Lung microvascular endothelial cell (primary cell): Measurements from ENCODE around the gene FGF14. TPM values are rescaled to one million over a fixed set of nuclear protein-coding genes. Genes with fewer than 3 reads are reported as not detected.

ENCODE experiments used
- DNase-seq, 2 donors: peaks; one replicate each; pipeline versions ENCODE4 v3.0.0 to v3.0.0-alpha.2; 2010; ENCODE audit warnings: low read depth in 2 of 2
- total RNA-seq: library from RNA; depleted of rRNA; stranded (reverse); fragments of >200 nt; gene quantifications from 2 replicates; pipeline ENCODE4 v1.2.1, GENCODE V29; 2014

Gene FGF14
- total RNA-seq, result 0.79 and 1.5 TPM in 2 replicates

DNA sequence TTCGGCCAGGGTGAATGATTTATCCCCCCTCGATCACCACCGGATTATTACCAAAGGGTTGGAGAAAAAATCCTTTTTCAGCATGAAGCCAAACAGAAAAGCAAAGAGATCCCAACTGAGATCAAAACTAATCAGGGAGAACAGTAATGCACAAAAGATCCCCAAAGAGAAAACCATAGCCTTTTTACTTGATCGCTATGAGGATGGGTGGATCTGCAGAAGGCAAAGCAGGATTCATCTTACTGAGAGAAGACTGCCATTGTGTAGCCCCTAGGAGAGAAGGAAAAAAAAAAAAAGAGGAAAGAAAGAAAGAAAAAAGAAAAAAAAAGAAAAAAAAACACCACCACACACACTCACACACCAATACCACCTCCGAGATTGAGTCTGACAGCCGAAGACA lies at the start of gene FGF14:
Gene FGF14 (minus strand): TSS at position 283 of the 400 bp plus-strand sequence.
- no peak for DNase-seq

DNA sequence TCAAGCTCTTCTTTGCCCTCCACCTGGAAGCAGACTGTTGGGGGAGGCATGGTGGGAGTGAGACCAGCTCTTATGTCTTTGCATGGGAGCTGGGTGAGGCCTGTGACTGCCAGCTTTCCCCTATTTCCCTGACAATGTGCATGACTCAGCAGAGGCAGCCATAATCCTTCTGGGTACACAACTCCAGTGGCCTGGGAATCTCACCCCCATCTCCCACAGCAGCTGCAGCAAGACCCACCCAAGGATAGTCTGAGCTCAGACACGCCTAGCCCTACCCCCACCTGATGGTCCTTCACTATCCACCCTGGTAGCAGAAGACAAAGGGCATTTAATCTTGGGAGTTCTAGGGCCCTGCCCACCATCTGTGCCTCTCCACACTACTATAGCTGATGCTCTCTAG lies 41.4 kb upstream of the FGF14 start:
- no peak for DNase-seq

DNA sequence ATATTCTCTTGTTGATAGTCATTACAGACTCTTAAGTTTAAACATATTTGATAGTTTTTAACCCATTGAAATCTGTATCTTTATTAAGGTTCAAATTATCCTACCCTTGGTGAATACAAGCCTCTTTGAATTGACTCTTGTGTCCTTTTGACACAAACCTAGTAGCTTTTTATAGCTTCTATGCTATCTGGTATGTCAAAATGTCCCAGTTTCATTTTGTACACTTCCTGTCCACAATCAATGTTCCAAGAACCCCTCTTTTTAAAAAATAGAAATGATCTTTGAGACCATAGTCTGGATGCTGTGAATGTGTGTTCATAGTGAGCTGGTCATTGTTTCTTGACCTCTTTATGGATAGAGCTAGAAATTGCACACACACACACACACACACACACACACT lies 39.2 kb upstream of the FGF14 start:
- DNase-seq, result no peak

DNA sequence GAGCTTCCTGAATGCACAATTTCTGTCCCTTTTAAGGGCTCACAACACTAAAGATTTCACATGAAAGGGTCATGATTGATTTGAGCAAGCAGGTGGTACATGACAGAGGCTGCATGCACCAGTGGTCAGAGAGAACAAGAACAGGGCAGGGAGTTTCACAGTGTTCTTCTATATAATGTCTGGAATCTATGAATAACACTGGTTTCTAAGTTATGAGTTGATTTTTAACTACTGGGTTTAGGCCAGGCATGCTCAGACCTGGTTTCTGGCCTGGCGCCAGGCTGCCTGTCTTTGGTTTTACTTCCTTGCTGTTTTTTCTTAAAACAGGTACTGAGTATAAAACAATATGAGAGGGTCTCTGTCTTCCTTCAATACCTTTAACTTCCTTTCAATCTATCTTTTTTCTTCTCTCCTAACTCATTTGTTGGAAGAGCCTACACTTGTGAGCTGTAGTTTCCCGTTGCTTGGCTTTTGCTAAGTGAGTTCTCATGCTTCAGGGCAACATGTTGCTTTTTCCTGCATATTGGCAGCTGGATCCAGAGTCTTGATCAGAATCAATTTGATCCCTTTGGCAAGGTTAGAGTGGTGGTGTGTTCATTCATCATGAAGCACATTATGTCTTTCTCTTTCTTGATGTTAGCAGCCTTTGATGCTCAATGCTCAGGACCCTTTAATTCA lies 38.5 kb upstream of the FGF14 start:
- no peak for DNase-seq

DNA sequence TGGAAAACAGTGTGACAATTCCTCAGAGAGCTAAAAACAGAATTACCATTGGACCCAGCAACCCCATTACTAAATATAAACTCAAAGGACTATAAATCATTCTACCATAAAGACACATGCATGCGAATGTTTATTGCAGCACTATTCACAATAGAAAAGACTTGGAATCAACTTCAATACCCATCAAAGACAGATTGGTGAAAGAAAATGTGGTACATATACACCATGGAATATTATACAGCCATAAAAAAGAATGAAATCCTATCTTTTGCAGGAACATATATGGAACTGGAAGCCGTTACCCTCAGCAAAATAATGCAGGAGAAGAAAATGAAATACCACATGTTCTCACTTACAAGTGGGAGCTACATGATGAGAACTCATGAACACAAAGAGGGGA lies 20.8 kb upstream of the FGF14 start:
- no peak for DNase-seq

DNA sequence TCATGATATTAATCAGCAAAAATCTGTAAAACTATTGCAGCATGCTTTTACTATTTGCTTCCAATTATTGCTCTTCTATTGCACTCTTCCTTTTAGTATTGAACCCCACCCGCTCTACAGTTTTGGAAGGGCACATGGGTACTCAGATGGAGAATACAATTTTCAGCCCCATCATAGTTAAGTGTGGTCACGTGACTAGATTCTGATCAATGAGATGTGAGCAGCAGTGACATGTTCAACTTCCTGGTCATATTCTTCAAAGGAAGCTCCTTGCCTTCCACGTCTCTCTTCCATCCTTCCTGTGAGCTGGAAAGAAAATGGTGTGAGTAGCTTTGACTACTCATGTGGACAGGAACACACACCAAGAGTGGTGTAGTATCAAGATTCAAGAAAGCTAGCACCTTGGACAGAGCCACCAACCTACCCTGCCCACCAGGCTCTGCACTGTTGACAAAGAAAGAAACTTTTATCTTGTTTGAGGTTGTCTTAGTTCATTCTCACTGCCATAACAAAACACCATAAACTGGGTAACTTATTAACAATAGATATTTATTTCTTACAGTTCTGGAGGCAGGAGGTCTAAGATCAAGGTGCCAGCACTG lies 3.8 kb upstream of the FGF14 start:
- peak in 1 of 2 donors; percentile 12 for DNase-seq

DNA sequence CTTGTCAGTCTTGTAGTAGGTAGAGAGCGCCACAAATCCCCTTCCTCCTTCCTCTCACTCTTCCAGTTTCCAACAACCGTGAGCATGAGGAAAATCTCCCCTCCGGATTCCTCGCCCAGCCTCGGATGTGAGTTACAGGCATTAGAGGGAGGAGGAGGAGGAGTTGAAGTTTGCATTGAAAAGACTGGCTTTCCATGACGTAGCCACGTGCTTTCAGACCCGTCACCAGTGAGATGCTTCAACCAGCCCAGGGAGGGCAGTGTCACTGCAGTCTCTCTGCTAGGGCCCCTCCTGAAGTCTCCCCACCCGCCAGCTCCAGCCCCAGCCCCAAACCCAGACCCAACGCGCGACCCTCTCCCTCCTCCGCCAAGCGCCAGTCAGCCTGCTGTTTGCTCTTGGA lies 442 bp upstream of the FGF14 start:
- DNase-seq, result peak in 1 of 2 donors; percentile 9

DNA sequence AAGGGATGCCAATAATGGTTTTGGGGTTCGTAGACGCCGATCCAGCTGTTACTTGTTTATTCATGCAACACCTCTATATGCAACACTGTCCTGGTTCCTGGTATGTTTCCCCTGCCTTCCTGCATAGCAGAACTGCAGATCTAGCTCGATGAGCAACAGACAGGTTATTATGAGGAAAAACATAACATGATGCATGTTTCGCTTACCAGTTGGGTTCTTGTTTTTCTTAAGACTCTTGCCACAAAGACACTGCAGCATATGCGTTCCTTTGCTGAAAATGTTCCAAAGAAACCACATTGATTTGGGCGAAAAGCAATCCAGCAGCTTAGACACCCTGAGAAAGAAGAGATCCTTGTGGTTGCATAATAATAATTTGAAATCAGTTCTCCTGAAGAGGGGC lies 583 bp downstream of the FGF14 start:
- DNase-seq, result no peak

DNA sequence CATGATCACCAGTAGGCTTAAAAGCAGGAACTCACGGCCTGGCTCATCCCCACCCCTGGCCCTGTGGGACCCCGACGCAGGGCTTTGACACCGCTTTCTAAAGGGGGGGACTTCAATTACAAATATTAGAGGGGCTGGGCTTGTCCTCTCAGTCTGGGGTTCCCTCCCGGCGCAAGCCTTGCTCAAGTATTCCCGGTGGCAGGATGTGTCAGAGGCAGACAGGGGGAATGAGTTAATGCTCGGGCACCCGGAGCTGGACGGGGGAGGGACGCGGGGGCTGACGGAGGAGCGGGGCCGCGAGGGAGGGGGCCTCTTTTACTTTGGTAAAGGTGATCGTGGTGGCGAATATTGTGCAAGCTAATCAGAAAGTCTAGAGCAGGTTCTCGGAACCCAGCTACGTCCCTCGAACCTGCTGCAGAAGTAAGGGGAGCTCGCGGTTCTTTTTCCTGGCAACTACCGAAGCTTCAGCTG lies 1.1 kb downstream of the FGF14 start:
- no peak for DNase-seq

DNA sequence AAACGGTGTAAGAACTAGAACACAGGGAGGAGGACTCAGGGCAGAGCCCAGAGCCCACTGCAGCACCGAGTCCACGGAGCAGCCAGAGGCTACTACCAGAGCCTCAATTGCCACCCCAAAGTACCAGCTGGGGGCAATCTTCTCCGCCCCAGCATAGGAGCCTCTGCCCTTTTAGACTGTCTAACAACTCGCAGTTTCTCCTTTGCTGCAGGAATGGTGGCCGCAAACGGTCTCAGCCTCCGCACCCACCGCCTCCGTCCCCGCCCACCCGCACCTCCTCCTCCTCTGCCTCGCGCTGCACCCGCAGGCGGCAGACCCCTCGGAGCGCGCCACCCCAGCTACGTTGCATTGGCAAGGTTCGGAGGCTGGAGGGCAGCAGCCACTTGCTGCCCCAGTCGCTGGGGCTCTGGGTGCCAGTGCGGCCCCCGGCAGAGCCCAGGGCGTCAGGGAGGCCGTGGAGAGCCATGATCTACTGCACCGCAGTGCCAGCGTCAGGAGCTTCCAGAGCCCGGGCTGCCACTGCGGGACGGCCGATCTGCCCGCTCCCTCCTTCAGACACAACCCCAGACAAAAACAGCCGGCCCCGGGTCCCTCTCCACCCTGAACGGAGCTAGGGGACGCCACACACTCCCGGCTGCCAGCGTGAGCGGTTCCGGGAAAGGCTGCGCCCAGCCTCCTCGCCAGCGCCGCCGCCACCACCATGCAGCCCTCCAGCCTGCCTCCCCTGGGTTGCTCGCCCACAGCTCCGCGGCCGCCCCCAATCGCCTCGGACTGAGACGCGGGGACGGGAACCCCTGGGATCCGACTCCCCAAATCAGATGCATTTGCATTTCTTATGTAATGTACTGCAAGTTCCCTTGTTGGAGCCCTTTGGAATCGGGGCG lies 1.8 kb downstream of the FGF14 start:
- DNase-seq, result no peak

DNA sequence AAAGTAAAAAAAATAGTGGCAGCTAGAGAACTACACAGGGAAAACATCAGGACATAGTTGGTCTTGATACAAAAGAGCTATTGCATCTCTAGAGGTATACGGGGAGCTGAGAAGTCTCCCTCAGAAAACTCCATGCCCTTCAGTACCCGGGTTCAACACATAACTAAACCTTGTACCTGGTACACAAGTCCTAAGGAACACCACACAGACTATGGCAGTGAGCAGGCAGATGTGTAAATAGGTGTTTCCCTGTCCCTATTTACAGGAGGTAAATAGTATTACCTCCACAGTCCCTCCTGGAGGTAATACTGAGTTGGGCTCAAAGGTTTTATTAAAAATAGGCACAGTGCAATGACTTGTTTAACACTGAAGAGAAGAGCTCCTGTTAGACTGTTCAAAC lies 5.9 kb downstream of the FGF14 start:
- no peak for DNase-seq

DNA sequence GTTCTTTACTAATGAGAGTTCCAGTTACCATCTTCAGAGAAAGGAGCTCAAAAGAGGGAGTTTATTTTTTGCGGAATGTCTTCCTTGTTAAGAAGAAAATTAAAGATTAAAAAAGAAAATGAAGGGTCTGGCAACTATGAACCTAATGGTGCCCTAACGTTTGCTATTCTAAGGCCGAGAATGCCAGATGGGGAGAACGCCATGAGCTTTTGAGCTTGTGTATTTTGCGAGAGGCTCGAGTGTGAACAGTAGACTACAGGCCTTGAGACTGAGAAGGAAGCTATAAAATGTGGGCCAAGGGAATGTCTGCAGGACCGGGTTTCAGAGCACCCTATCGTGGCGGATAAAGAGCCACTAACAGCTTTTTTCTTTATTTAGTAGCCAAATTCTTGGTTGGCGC lies 6.7 kb downstream of the FGF14 start:
- no peak for DNase-seq

DNA sequence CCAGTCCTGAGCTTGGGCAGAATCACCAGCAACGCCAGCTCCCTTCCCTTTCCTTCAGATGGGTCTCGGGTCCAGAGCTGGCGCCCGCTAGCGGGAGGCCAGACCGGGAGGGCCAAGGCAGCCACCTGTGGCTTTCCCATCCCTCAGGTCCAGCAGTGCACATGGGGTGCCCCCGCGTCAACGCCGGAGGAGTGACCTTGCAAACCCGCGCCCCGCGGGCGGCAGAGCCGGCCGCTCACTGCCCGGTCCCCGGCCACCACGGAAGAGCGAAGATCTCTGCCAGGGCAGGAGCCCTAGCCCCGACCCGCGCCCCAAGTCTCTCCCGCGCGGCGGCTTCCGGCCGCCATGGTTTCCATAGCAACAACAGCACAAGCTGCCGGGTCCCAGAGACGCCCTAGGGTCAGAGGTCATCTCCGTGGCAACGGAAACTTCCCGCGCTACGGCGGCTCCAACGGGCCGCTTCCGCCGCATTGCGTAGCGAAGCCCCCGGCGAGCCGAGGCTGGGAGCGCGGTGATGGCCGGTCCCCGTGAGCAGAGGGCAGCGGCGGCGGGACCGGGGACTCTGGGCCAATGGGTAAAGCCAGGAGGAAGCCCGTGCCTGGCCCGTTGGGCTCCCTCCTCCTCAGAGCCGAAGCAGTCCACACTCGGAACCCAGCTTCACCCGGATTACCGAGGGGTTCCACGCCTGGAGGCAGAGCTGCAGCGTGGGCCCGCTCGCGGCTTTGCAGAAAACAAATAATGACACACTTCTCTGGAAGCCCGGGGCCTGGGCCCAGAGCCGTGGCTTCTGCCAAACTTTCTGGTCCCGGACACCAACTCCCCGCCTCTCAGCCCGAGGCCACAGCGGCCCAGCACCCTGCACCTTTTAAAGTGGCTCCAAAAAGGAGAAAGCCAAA lies 7.4 kb downstream of the FGF14 start:
- peak; percentile 60 to 90 for DNase-seq

DNA sequence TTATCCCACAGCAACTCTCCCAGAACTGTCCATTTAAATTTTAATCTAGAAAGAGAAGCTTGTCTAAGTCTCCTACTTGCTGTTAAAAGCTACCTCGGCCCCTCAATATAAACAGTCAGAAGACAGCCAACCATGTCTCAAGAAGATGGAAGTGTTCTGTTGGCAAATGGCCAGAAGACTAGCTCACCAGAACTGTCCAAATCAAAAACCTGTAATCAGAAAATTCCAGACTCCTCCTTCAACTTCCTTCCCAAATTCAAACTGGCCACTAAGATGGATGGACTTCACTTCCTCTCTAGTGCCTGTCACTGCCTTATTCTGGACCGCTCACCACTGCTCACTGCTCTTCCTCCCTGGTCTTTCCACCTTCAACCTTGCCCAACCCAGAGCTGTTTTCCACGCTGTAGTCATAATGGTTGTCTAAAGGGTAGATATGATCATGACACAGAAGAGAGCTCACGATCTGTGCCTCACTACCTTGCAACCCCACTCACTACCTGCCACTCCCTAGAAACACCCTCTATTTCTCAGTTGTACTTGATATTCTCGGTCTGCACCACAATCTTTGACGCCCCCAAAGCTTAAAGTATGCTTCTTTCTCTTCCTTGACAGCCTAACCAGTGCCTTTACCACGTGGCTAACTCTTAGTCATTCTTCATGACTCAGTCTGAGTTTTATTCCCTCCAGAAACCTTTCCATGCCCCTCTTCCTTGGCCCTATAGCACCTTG lies 9.2 kb downstream of the FGF14 start:
- no peak for DNase-seq

DNA sequence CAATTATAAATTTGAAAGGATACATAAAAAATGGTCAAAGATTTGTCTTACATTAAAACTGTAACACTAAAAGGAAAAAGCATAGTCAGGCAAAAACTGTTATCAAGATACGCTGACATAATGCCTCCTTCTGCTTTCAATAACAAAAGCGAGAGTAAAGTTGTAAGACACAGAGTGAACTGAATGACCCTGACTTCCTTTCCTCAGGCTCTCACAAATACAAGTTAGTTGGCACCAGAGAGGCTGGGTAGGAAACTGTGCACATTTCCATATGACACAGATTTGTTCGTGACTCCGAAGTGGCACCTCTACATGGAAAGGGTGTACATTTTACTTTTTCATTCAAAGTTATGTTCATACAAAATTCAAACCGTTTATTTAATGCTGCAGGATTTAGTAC lies 15.4 kb downstream of the FGF14 start:
- no peak for DNase-seq

DNA sequence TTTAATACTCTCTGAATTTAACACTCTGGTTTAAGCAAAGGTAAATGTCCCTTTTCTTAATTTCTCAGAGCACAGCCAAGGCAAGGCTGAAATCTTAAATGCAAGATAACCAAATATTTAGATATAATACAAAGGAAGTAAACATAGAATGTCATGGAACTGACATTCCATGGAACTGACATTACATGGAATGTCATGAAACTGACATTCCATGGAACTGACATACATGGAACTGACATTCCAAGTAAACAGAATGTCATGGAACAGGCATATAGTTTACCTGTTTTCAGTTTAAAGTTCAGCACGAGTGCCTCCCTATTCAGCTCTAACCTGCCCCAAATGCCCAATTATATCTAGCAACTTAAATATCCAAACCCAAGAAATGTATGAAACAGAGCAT lies 21.8 kb downstream of the FGF14 start:
- no peak for DNase-seq

DNA sequence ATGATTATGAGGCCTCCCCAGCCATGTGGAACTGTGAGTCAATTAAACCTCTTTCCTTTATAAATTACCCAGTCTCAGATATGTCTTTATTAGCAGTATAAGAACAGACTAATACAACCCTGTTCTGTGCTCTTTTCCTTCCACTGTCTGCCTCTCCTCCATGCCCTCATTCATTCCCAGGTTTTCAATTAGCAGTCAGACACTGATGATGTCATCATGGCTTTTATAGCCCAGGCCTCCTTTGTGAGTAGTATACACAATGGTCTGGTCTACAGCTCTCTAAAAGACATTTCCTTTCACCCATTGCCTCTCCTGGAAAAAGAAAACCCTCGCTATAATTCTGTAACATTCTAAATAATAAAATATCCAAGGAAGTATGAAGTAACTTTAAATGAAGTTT lies 25.5 kb downstream of the FGF14 start:
- no peak for DNase-seq

DNA sequence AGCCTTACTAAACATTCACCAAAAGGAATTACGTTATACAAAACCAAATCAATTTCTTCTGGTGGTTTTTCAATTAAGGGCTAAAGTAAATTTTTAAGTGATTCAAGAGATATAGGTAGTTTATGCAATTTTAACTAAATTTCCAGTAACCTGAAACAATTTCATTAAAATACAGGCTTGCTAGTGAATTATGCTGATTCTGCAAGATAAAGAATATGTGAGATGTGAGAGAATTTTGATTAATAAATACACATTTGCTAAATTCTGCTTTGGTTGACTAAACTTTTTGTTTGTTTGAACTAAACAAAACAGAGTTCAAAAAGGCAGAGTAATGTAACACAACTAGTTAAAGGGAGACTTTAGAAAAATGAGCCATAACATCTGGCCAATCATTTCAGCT lies 27.1 kb downstream of the FGF14 start:
- DNase-seq, result no peak

DNA sequence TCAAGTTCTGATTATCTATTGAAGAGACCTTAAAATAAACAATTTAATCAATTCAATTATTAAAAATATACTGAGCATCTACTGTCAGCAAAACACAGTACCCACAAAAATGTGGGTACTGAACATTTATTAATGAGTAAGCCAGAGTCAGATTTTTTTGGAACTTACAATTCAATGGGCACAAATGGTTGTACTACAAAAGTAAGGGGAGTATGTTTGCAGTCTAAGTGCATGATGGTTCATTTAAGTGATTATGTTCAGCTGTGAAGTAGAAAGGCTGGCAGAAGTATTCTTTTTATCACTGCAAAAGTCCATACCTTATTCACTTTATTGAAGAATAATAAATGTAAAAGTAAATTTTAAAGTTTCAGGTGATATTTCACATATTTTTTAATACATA lies 27.6 kb downstream of the FGF14 start:
- no peak for DNase-seq

DNA sequence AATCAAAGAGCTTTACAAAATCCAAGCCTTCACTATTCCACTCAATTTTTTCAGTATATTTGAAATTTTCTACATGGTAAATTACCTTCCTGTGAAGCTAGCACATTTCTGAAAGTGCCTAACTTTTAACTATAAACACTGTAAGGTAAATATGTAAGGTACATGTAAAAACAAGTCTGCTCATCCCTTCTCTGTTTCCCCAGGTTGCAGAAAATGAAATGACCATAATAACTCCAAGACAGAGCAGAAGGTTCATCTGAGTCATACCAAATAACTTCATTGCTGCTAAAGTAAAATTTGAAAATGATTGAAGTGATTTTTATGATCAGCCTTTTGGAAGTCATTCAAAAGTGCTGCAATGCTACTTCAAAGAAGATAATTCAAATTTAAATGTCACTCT lies 28.6 kb downstream of the FGF14 start:
- DNase-seq, result no peak

DNA sequence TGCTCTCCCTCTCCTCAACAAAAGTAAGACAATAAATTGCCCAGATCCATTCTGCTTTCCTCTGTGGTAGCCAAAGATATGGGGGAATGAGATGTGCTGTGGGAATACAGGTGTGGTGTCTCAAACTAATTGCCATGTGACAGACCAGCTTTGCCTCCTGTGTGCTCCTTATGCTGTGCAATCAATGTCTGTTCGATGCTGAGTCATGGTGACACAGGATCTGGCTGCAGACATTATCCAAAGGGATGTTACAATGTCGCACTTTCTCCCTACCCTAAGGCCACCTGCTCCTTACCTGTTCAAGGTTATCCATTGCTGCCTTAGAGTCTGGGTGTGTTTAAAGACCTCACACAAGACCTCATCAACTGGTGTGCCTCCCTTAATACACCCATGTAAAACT lies 32.5 kb downstream of the FGF14 start:
- DNase-seq, result no peak
